ENCODE measurements around the gene ZNF592.

Gene ZNF592

GRCh38 chr15:84818261-84819131, 70.1 kb downstream of the ZNF592 start:
- Histone ChIP-seq H3K36me3 (ENCODE audit: insufficient read depth, low read length) (no peaks in the 10 kb centered on the region), H3K27ac (ENCODE audit: low read depth, low read length) (no peak overlapping the region), H3K4me3 (ENCODE audit: low read depth, low read length) (no peak overlapping the region), H3K27me3 (ENCODE audit: insufficient read depth, low read length) (no peaks in the 10 kb centered on the region), H3K4me1 (ENCODE audit: control insufficient read depth, insufficient read depth, low read length, unreplicated experiment) (peaks cover 12% of the 10 kb centered on the region), H3K79me2 (ENCODE audit: control insufficient read depth, insufficient read depth, low read length, unreplicated experiment) (no peaks in the 10 kb centered on the region), H2AFZ (ENCODE audit: low read length, unreplicated experiment) (no peak overlapping the region)

- H3K79me2 ChIP-seq (ENCODE audit: control insufficient read depth, insufficient read depth, low read length, unreplicated experiment): no peaks in the 10 kb centered on the region
- no peaks in the 10 kb centered on the region for H3K27me3 ChIP-seq (ENCODE audit: insufficient read depth, low read length)
- peaks cover 12% of the 10 kb centered on the region for H3K4me1 ChIP-seq (ENCODE audit: control insufficient read depth, insufficient read depth, low read length, unreplicated experiment)
- H2AFZ ChIP-seq (ENCODE audit: low read length, unreplicated experiment): no peak overlapping the region
- no peak overlapping the region for H3K27ac ChIP-seq (ENCODE audit: low read depth, low read length)
- H3K4me3 ChIP-seq (ENCODE audit: low read depth, low read length): no peak overlapping the region
- H3K36me3 ChIP-seq (ENCODE audit: insufficient read depth, low read length): no peaks in the 10 kb centered on the region
Measured at GRCh38 chr15:84819291-84819768, 70.9 kb downstream of the ZNF592 start.

- peaks cover 12% of the 10 kb centered on the region for H3K4me1 ChIP-seq (ENCODE audit: control insufficient read depth, insufficient read depth, low read length, unreplicated experiment)
- H3K36me3 ChIP-seq (ENCODE audit: insufficient read depth, low read length): no peaks in the 10 kb centered on the region
- H3K4me3 ChIP-seq (ENCODE audit: low read depth, low read length): no peak overlapping the region
- no peak overlapping the region for H2AFZ ChIP-seq (ENCODE audit: low read length, unreplicated experiment)
- H3K79me2 ChIP-seq (ENCODE audit: control insufficient read depth, insufficient read depth, low read length, unreplicated experiment): no peaks in the 10 kb centered on the region
- H3K27me3 ChIP-seq (ENCODE audit: insufficient read depth, low read length): no peaks in the 10 kb centered on the region
- H3K27ac ChIP-seq (ENCODE audit: low read depth, low read length): no peak overlapping the region
Measured at GRCh38 chr15:84819791-84820190, 71.4 kb downstream of the ZNF592 start.

- Histone ChIP-seq H3K4me3 (ENCODE audit: low read depth, low read length) (no peak overlapping the region), H3K4me1 (ENCODE audit: control insufficient read depth, insufficient read depth, low read length, unreplicated experiment) (peaks cover 12% of the 10 kb centered on the region), H3K36me3 (ENCODE audit: insufficient read depth, low read length) (no peaks in the 10 kb centered on the region), H3K79me2 (ENCODE audit: control insufficient read depth, insufficient read depth, low read length, unreplicated experiment) (no peaks in the 10 kb centered on the region), H2AFZ (ENCODE audit: low read length, unreplicated experiment) (no peak overlapping the region), H3K27me3 (ENCODE audit: insufficient read depth, low read length) (no peaks in the 10 kb centered on the region), H3K27ac (ENCODE audit: low read depth, low read length) (no peak overlapping the region)
Measured at GRCh38 chr15:84821501-84822021, 73.2 kb downstream of the ZNF592 start.

- H3K79me2 ChIP-seq (ENCODE audit: control insufficient read depth, insufficient read depth, low read length, unreplicated experiment): no peaks in the 10 kb centered on the region
- H3K36me3 ChIP-seq (ENCODE audit: insufficient read depth, low read length): no peaks in the 10 kb centered on the region
- no peak overlapping the region for H3K4me3 ChIP-seq (ENCODE audit: low read depth, low read length)
- no peak overlapping the region for H2AFZ ChIP-seq (ENCODE audit: low read length, unreplicated experiment)
- no peak overlapping the region for H3K27ac ChIP-seq (ENCODE audit: low read depth, low read length)
- H3K27me3 ChIP-seq (ENCODE audit: insufficient read depth, low read length): no peaks in the 10 kb centered on the region
- peaks cover 12% of the 10 kb centered on the region for H3K4me1 ChIP-seq (ENCODE audit: control insufficient read depth, insufficient read depth, low read length, unreplicated experiment)
Measured at GRCh38 chr15:84822653-84823281, 74.4 kb downstream of the ZNF592 start.

GRCh38 chr15:84823282-84823878, 75.0 kb downstream of the ZNF592 start:
- Histone ChIP-seq H3K4me3 (ENCODE audit: low read depth, low read length) (no peak overlapping the region), H3K36me3 (ENCODE audit: insufficient read depth, low read length) (no peaks in the 10 kb centered on the region), H3K79me2 (ENCODE audit: control insufficient read depth, insufficient read depth, low read length, unreplicated experiment) (no peaks in the 10 kb centered on the region), H3K27ac (ENCODE audit: low read depth, low read length) (no peak overlapping the region), H3K27me3 (ENCODE audit: insufficient read depth, low read length) (no peaks in the 10 kb centered on the region), H2AFZ (ENCODE audit: low read length, unreplicated experiment) (no peak overlapping the region), H3K4me1 (ENCODE audit: control insufficient read depth, insufficient read depth, low read length, unreplicated experiment) (peaks cover 7% of the 10 kb centered on the region)

- H3K4me3 ChIP-seq (ENCODE audit: low read depth, low read length): no peak overlapping the region
- H2AFZ ChIP-seq (ENCODE audit: low read length, unreplicated experiment): no peak overlapping the region
- no peaks in the 10 kb centered on the region for H3K4me1 ChIP-seq (ENCODE audit: control insufficient read depth, insufficient read depth, low read length, unreplicated experiment)
- H3K79me2 ChIP-seq (ENCODE audit: control insufficient read depth, insufficient read depth, low read length, unreplicated experiment): no peaks in the 10 kb centered on the region
- H3K36me3 ChIP-seq (ENCODE audit: insufficient read depth, low read length): no peaks in the 10 kb centered on the region
- no peaks in the 10 kb centered on the region for H3K27me3 ChIP-seq (ENCODE audit: insufficient read depth, low read length)
- no peak overlapping the region for H3K27ac ChIP-seq (ENCODE audit: low read depth, low read length)
Measured at GRCh38 chr15:84824260-84825007, 76.0 kb downstream of the ZNF592 start.

- H3K36me3 ChIP-seq (ENCODE audit: insufficient read depth, low read length): no peaks in the 10 kb centered on the region
- no peaks in the 10 kb centered on the region for H3K79me2 ChIP-seq (ENCODE audit: control insufficient read depth, insufficient read depth, low read length, unreplicated experiment)
- no peak overlapping the region for H2AFZ ChIP-seq (ENCODE audit: low read length, unreplicated experiment)
- H3K4me1 ChIP-seq (ENCODE audit: control insufficient read depth, insufficient read depth, low read length, unreplicated experiment): no peaks in the 10 kb centered on the region
- H3K4me3 ChIP-seq (ENCODE audit: low read depth, low read length): no peak overlapping the region
- H3K27ac ChIP-seq (ENCODE audit: low read depth, low read length): no peak overlapping the region
- H3K27me3 ChIP-seq (ENCODE audit: insufficient read depth, low read length): no peaks in the 10 kb centered on the region
Measured at GRCh38 chr15:84826369-84826823, 78.0 kb downstream of the ZNF592 start.

- H3K27ac ChIP-seq (ENCODE audit: low read depth, low read length): no peak overlapping the region
- H3K79me2 ChIP-seq (ENCODE audit: control insufficient read depth, insufficient read depth, low read length, unreplicated experiment): no peaks in the 10 kb centered on the region
- no peaks in the 10 kb centered on the region for H3K4me1 ChIP-seq (ENCODE audit: control insufficient read depth, insufficient read depth, low read length, unreplicated experiment)
- no peaks in the 10 kb centered on the region for H3K36me3 ChIP-seq (ENCODE audit: insufficient read depth, low read length)
- no peak overlapping the region for H2AFZ ChIP-seq (ENCODE audit: low read length, unreplicated experiment)
- no peaks in the 10 kb centered on the region for H3K27me3 ChIP-seq (ENCODE audit: insufficient read depth, low read length)
- H3K4me3 ChIP-seq (ENCODE audit: low read depth, low read length): no peak overlapping the region
Measured at GRCh38 chr15:84827246-84827645, 78.9 kb downstream of the ZNF592 start.
